Panc1 (cell line): ENCODE results near the gene HDLBP.

Experiments used
- POLR2AphosphoS5 ChIP-seq: IDR thresholded peaks from 2 replicates; pipeline ENCODE4 v1.6.1; 2012; ENCODE audit warnings: mild to moderate bottlenecking, low read depth, low read length, moderate library complexity
- SIN3A ChIP-seq: IDR thresholded peaks from 2 replicates; pipeline ENCODE4 v1.6.1; 2012; ENCODE audit warnings: low read depth, mild to moderate bottlenecking, low read length, moderate library complexity, borderline replicate concordance; ENCODE audit not compliant: insufficient read depth
- TF ChIP-seq, protein P1 (sequence below): fragments of 450-650 bp; IDR thresholded peaks from 2 replicates; pipeline ENCODE4 v1.5.1; 2017; ENCODE audit warnings: mild to moderate bottlenecking
- TF ChIP-seq, protein P2 (sequence below), 2 experiments: IDR thresholded peaks; 2 replicates each; pipeline ENCODE4 v1.6.1; 2011 to 2012; ENCODE audit warnings: low read depth in 2 of 2, control low read depth in 1 of 2, low read length in 1 of 2, mild to moderate bottlenecking in 1 of 2, moderate library complexity in 1 of 2; ENCODE audit not compliant: insufficient read depth in 1 of 2

DNA sequence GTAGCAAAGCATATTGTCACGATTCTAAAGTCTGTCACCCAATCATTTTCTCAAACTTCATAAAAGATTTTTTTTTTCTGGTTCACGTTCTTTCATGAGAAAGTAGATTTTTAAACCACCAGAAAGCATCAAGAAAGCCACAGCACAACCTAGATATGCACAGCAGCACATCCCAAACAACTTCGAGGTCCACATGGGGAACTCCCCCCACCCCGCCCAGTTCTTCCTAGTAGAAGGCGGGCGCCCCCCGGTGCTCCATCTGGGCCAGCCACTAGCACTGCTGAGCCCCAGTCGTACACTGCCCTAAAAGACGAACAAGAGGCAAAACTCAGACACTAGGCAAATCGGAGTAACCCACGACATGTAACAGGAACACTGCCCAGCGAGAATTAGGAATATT lies 15.5 kb downstream of the HDLBP start:
- TF ChIP-seq, protein P1, sequence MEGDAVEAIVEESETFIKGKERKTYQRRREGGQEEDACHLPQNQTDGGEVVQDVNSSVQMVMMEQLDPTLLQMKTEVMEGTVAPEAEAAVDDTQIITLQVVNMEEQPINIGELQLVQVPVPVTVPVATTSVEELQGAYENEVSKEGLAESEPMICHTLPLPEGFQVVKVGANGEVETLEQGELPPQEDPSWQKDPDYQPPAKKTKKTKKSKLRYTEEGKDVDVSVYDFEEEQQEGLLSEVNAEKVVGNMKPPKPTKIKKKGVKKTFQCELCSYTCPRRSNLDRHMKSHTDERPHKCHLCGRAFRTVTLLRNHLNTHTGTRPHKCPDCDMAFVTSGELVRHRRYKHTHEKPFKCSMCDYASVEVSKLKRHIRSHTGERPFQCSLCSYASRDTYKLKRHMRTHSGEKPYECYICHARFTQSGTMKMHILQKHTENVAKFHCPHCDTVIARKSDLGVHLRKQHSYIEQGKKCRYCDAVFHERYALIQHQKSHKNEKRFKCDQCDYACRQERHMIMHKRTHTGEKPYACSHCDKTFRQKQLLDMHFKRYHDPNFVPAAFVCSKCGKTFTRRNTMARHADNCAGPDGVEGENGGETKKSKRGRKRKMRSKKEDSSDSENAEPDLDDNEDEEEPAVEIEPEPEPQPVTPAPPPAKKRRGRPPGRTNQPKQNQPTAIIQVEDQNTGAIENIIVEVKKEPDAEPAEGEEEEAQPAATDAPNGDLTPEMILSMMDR, result no peak
- TF ChIP-seq POLR2AphosphoS5 (no peak), SIN3A (no peak)
- TF ChIP-seq, protein P2, sequence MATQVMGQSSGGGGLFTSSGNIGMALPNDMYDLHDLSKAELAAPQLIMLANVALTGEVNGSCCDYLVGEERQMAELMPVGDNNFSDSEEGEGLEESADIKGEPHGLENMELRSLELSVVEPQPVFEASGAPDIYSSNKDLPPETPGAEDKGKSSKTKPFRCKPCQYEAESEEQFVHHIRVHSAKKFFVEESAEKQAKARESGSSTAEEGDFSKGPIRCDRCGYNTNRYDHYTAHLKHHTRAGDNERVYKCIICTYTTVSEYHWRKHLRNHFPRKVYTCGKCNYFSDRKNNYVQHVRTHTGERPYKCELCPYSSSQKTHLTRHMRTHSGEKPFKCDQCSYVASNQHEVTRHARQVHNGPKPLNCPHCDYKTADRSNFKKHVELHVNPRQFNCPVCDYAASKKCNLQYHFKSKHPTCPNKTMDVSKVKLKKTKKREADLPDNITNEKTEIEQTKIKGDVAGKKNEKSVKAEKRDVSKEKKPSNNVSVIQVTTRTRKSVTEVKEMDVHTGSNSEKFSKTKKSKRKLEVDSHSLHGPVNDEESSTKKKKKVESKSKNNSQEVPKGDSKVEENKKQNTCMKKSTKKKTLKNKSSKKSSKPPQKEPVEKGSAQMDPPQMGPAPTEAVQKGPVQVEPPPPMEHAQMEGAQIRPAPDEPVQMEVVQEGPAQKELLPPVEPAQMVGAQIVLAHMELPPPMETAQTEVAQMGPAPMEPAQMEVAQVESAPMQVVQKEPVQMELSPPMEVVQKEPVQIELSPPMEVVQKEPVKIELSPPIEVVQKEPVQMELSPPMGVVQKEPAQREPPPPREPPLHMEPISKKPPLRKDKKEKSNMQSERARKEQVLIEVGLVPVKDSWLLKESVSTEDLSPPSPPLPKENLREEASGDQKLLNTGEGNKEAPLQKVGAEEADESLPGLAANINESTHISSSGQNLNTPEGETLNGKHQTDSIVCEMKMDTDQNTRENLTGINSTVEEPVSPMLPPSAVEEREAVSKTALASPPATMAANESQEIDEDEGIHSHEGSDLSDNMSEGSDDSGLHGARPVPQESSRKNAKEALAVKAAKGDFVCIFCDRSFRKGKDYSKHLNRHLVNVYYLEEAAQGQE (IDR thresholded peaks at IDR 0.05; ENCODE audit: insufficient read depth in 1 of 2, low read depth in 2 of 2, low read length in 1 of 2), result no peak
